GM19035 (cell line): ENCODE measurements around the gene NCOA1.
"Not testable (repeated sequence)": the region's sequence is repeated elsewhere in the genome, so short reads cannot be mapped to it uniquely, and the experiment has no call there.

ENCODE experiments used
- ATAC-seq: cut with Tn5 transposase; IDR thresholded peaks from one replicate; pipeline ENCODE4 v1.9.1; 2021; ENCODE audit not compliant: unreplicated experiment

NCOA1 gene

DNA sequence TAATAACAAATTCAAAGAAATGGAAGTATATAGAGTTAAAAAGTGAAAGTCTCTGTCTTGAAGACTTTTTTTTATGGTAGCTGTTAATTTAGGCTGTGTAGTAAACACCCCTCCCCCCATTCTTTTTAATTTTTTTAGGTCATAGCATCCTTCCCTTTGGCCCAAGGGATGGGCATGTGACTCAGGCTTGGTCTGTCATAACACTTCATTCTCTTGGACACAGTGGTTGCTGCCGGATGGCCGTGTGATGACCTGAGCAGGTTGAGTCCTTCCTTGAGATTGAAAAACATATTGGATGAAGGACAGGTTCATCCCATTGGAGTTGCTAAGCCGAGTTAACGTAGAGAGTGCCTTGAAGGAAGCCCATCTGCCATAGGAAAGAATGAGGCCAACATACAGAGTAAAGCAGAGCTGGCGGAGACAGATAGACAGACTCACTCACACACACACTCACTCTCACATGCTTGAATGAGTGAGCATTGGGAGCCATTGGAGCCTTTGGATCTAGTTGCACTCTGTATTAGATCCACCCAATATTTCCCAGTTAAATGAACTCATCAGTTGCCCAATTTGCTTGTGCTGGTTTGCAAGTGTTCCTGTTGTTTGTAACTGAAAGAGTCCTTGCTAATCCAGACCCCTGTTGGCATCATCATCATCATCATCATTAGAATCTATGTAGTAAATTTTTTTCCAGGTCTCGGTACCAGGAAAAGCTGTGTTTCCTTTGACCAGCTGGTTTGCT, 14.7 kb downstream of the NCOA1 start:
- no peak for ATAC-seq

DNA sequence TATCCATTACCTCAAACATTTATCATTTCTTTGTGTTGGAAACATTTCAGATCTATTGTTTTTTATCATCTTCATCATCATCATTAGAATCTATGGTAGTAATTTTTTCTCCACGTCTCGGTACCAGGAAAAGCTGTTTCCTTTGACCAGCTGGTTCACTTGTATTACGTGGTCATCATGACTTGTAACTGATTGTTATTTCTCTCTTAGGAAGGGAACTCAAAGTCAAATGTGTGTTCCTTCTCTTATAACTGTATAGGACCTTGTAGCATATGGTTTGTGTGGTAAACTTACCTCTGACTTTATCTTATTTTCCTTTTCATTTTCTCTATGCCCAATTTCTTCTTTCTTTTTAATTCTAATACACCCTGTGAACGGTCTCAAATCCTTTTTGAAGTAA, 16.5 kb downstream of the NCOA1 start:
- ATAC-seq: no peak

DNA sequence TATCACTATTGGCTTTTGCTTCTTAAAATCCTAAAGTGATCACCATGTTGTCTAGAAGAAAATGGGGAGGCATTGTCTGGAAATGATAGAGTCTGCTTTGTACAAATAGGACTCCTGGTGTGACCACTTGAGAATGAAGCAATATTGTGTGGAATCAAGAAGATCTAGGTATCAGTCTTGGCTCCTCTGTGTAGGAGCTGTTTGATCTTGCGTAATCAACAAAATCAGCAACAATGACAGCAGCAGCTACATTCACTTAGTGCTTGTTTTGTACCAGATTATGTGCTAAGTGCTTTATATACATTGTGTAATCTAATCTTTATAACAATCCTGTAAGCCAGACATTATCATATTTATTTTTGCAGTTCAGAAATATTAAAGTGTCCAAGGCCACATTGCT, 17.8 kb downstream of the NCOA1 start:
- no peak for ATAC-seq

DNA sequence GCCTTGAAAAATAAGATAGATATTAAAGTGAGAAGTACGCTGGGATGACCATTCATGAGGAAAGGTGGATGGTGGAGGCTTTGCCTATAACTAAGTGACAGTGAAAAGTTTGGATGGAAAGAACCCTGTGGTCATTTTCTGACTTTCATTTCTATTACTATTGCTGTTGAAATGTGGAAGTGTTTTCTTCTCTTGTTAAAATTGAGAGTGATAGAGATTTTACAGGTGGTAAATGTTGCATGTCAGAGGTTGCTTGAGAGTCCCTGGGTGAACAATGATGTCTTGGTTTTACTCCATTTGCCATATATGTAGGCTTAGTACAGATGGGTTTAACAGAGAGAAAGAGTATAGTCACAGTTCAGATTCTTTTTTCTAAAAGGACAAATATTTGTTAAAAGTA, 18.4 kb downstream of the NCOA1 start:
- ATAC-seq: peak; percentile 74

DNA sequence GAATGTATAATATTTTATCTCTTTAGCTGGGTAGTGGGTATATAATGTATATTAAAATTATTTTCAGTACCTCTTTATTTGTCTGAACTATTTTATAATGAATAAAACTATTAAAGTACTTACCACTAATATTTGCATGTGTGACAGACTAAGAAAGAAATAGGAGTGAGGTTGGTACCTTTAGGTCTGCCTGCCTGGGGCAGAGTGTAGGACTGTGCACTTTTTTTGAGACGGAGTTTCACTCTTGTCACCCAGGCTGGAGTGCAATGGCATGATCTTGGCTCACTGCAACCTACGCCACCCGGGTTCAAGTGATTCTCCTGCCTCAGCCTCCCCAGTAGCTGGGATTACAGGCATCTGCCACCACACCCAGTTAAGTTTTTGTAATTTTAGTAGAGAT, 18.8 kb downstream of the NCOA1 start:
- ATAC-seq: peak; percentile 46

DNA sequence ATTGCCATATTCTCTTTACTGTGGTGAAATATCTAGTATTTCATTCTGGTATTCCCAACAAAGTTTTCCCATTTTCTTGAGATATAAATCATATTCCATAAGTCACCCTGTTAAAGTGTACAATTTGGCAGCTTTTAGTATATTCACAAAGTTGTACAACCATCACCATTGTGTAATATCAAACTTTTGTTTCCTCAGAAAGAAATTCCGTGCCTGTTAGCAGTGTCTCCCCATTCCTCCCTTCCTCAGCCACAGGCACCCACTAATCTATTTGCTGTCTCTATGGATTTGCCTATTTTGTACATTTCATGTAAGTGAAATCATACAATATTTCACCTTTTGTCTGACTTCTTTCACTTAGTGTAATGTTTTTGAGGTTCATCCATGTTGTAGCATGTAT, 19.7 kb downstream of the NCOA1 start:
- ATAC-seq: no peak

DNA sequence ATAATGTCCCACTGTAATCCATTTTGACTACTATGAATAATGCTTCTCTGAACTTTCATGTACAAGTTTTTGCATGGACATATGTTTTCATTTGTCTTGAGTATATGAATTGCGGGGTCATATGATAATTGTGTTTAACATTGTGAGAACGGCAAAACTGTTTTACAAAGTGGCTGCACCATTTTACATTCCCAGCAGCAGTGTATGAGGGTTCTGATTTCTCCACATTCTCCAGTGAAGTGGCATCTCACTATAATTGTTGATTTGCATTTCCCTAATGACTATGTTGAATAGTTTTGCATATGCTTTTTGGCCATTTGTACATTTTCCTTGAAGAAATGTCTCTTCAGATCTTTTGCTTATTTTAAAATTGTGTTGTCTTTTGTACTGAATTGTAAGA, 20.1 kb downstream of the NCOA1 start:
- no peak for ATAC-seq

DNA sequence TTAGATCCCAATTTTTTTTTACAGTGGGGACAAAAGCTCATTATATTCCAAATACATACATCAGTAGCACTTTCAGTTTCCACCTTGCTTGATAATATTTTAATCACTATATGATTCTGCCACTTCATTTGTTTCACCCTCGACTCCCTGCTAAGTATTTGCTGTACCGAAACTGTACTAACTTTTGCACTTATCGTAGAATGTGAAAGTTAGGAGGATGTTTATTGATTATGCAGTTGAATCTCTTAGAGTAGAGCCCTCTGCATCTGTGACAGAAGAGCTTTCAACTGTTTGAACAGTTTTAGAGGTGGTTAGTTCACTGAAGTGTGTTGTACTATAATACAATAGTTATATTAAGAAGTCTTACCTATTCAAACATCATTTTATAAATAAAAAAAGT, 20.8 kb downstream of the NCOA1 start:
- ATAC-seq: no peak

DNA sequence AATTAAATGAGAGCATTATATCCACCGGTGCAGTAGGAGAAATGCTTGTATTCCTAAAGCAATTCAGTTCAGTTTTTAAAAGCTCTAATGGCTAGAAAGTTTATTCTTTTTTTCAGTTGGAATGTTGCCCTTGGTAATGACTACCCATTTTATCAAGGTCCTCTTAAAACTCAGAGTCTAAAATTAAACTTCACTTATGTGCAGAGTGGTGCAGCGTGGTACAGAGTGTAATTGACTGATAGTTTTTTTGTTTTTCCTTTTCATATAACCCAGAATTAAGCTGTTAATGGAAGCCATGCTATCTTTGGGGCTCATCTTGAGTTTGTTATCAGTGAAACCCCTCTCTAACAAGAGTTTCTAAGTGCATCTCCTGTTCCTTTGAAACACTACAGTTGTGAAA, 21.4 kb downstream of the NCOA1 start:
- no peak for ATAC-seq

DNA sequence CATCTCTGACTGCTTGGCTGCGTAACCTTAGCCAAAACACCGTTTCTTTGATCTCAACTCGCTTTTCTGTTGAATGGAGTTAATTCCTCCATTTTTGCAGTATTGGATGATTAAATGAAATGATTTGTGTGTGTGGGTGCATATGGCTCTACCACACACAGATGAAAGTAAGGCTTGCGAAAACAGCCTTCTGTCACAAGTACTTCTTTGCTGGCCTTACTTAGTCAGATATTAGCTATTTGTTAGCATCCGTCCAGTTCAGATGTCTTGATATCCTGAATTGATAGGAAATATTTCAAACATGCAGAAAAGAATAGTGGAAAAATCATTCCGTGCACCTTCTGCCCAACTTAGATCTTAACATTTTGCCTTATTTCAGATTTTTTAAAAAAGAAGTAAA, 21.8 kb downstream of the NCOA1 start:
- no peak for ATAC-seq

DNA sequence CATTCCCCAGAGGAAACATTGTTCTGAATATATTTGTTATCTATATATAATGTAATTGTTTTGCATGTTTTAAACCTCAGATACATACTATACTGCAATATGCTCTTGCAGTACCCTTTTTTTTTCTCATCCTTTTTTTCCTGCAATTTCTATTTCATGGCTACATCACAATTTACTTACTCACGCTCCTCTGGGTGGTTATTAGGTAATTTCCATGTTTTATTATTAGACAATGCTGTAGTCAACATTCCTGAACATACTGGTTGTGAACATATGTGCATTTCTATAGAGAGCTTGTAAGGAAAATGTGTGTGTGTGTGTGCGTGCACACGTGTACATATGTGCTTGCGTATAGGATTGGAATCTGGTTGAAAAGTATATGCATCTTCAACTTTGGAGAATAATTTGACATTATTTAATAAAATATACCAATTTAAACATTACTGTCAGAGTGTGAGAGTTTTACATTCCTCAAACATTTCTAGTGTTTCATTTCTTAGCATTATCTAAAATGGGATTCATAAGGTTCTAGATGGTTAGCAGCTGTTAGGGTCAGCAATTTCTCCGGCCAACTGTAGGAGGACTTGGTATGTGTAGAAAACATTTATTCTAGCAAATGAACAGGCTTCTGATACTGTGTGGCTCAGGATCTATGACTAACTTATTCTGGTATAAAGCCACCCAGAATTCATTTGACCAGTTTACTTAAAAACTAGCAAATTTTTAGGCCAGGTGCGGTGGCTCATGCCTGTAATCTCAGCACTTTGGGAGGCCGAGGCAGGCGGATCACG, 22.4 kb downstream of the NCOA1 start:
- no peak for ATAC-seq

DNA sequence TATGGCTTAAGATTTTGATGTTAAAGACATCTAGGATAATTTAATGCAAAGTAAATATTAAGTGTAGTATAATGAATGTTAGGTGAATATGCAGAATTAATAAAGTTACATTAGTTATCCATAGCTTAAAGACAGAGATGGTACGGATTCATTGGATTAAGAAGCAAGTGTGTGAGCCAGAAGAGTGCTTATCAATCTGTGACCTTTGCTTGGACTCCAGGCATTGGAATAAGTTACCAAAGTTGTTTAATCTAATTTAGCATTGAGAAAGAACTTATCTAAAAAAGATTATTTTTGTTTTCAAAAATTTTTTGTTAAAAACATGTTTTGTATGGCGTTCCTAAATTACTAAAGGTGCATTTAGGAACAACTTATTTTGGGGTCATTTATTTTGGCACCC, 23.8 kb downstream of the NCOA1 start:
- no peak for ATAC-seq

DNA sequence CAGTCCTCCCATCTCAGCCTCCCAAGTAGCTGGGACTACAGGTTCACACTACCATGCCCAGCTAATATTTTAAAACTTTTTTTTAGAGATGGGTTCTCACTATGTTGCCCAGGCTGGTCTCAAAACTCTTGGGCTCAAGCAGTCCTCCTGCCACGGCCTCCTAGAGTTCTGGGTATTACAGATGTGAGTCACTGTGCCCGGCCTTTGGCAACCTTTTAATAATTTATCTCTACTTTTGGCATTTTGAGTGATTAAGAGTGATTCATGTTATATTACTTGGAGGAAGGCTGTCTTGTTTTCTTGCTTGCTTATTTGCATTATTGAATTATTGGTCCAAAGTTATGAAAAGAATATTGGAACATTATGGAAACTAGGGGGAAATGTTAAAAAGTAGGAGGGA, 24.3 kb downstream of the NCOA1 start:
- ATAC-seq: no peak

DNA sequence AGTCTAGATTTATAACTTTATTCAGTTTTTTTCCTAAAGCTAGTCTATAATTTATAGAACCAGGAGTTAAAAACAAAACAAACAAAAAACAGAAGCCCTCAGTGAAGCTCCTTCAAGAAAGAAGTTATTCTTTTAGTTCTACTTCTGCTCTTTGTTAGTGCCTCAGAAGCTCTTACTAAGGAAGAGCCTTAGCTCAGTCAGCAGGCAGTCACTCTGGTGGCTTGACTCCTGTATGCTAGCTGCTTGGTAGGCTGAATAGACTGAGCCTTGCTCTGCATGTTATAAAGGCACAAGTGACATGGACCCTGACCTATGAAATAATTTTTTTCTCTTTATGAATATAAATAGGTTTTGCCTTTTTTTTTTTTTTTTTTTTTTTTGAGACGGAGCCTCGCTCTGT, 24.8 kb downstream of the NCOA1 start:
- no peak for ATAC-seq

DNA sequence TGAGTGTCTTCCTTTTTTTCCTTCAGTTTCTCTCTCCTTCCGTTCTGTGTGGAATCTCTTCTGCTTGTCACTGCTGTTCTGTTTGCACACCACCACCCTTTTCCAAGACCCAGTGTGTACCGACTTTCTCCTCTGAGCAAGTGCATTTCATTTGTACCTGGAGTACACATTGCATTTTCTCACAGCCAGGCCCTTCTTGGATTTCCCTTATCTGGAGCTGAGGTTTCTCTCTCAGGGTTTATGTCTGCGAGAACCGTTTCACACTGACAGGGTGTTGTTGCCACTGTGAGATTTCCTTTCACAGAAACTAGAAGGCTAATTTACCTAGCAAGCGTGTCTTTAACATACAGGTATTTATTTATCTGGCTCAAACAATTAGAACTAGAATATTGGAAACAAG, 26.2 kb downstream of the NCOA1 start:
- no peak for ATAC-seq

DNA sequence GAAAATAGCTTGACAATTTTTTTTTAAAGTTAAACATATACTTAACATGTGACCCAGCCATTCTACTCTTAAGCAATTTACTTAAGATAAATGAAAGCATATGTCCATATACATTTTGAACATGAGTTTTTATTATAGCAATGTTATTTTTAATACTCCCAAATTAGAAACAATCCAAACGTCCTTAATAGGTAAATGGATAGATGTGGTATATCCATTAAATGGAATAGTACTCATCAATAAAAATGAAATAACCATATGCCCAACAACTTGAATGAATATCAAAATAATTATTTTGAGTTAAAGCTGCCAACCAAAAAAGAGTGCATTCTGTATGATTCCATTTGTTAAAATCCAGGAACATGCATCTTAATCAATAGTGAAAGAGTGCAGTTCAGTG, 29.1 kb downstream of the NCOA1 start:
- ATAC-seq: no peak

DNA sequence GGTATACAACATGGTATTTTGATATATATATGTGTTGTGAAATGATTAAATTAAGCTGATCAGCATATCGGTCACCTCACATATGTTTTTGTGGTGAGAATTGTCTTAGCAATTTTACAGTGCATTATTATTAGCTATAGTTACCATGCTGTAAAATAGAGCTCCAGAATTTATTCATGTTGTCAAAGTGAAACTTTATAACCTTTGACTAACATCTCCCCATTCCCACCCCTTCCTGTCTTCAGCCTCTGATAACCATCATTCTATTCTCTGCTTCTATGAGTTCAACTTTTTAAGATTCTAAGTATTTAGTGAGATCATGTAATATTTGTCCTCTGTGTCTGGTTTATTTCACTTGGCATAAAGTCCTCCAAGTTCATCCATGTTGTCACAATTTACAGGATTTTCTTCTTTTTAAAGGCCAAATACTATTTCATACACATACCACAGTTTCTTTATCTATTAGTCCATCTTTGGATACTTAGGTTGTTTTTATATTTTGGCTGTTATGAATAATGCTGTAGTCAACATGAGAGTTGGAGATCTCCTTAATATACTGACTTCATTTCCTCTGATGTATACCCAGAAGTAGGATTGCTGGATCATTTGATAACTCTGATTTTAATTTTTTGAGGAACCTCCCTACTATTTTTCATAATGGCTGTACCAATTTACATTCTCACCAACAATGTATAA, 30.3 kb downstream of the NCOA1 start:
- ATAC-seq: no peak

DNA sequence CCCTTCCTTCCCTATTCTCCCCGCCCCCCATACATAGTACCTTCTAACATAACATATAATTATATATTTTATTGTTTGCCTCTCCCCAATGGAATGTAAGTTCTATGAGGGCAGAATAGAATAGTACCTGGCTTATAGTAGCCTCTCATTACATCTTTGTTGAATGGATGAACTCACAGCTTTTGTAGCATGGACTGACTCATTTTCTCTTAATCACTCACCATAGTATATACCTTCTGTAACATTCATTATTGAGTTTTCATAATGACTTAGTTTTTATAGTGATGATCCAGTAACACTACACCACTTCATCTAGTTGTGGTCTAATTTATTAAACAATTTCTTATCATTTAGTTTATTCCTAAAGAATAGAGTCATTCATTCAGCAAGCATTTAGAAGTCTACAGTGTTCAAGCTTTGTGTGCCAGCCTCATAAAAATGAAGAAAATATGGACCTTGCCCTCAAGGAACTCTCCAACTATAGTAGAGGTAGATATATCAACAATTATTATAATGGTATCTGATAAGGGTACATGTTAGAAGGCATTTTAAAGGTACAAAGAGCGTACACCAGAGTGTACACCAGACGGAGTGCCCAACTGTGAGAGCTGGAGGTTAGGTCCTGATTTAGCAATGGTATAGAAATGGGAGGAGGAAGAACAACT, 31.1 kb downstream of the NCOA1 start:
- ATAC-seq: no peak

DNA sequence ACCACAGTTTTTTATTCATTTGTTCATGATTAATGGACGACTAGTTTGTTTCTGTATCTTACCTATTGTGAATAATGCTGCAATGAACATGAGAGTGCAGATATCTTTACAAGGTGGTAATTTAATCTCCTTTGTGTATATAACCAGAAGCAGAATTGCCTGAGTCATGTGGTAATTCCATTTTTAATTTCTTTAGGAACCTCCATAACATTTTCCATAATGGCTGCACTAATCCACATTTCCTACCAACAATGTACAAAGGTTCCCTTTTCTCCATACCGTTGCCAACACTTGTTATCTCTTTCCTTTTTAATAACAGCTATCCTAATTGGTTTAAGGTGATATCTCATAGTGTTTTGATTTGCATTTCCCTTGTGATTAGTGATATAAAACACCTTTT, 36.5 kb downstream of the NCOA1 start:
- ATAC-seq: no peak

DNA sequence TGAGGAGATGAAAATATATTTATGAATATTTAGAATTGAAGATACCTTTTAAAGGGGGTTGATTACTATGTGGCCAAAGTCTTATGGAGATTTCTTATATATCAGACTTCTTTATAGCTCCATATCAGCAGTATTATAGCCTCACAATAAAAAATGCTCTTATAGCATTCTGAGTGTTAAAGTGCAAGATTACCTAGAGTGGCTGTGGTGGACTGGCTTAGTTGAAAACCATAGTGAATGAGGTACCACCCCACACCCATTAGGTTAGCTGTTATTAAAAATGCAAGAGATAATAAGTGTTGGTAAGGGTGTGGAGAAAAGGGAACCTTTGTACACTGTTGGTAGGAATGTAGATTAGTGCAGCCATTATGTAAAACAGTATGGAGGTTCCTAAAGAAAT, 39.7 kb downstream of the NCOA1 start:
- ATAC-seq: no peak

DNA sequence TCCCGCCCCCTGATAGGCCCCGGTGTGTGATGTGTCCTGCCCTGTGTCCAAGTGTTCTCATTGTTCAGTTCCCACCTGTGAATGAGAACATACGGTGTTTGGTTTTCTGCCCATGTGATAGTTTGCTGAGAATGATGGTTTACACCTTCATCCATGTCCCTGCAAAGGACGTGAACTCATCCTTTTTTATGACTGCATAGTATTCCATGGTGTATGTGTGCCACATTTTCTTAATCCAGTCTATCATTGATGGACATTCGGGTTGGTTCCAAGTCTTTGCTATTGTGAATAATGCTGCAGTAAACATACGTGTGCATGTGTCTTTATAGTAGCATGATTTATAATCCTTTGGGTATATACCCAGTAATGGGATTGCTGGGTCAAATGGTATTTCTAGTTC, 40.6 kb downstream of the NCOA1 start:
- not testable (repeated sequence) for ATAC-seq

DNA sequence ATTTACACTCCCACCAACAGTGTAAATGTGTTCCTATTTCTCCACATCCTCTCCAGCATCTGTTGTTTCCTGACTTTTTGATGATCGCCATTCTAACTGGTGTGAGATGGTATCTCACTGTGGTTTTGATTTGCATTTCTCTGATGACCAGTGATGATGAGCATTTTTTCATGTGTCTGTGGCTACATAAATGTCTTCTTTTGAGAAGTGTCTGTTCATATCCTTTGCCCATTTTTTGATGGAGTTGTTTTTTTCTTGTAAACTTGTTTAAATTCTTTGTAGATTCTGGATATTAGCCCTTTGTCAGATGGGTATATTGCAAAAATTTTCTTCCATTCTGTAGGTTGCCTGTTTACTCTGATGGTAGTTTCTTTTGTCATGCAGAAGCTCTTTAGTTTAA, 41.0 kb downstream of the NCOA1 start:
- not testable (repeated sequence) for ATAC-seq
